Mucosa of rectum (tissue), 2 donors: Measurements from ENCODE around the gene KRTAP4-9.
"Not testable (repeated sequence)": the region's sequence is repeated elsewhere in the genome, so short reads cannot be mapped to it uniquely, and the experiment has no call there.

Experiments
- H3K27ac ChIP-seq, 2 donors: one replicate each; pipeline ENCODE4 v1.7.0; 2013; ENCODE audit warnings: inconsistent platforms in 2 of 2, low read depth in 2 of 2, low read length in 2 of 2
- H3K27me3 ChIP-seq, 2 donors: one replicate each; pipeline ENCODE4 v1.7.0; 2013; ENCODE audit warnings: low read length in 2 of 2; ENCODE audit not compliant: control insufficient read depth in 2 of 2, insufficient read depth in 2 of 2
- H3K36me3 ChIP-seq, 2 donors: one replicate each; pipeline ENCODE4 v1.7.0; 2013; ENCODE audit warnings: low read length in 2 of 2; ENCODE audit not compliant: control insufficient read depth in 2 of 2, insufficient read depth in 2 of 2
- H3K4me1 ChIP-seq, 2 donors: one replicate each; pipeline ENCODE4 v1.7.0; 2013; ENCODE audit warnings: low read length in 2 of 2, mild to moderate bottlenecking in 1 of 2; ENCODE audit not compliant: control insufficient read depth in 2 of 2, insufficient read depth in 2 of 2
- H3K4me3 ChIP-seq, 2 donors: one replicate each; pipeline ENCODE4 v1.7.0; 2013; ENCODE audit warnings: low read length in 2 of 2
- H3K9ac ChIP-seq, 2 donors: one replicate each; pipeline ENCODE4 v1.7.0; 2013; ENCODE audit warnings: low read length in 2 of 2, low read depth in 1 of 2, mild to moderate bottlenecking in 1 of 2
- H3K9me3 ChIP-seq, 2 donors: one replicate each; pipeline ENCODE4 v1.7.0; 2013; ENCODE audit warnings: low read length in 2 of 2; ENCODE audit not compliant: control insufficient read depth in 2 of 2
- donor health status: healthy.
- donor health status: Normal muscosa, but diverticular disease.

KRTAP4-9 gene

DNA sequence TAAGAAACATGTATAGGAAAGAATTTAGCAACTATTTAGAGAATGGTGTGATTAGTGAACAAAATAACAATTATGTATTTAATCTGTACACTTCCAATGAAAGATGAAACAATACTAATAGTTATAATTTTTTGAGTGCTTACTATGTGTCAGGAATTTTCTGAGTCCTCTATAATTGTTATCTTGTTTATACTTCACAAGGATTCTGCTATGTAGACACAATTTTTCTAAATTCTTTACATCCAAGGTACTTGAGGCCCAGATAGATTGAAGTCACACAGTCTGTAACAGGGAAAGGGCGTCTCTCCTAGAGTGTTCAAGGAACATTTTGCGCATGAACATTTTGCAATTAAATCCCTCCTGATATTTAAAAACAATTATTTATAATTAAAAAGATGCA is 19.9 kb downstream of the KRTAP4-9 start:
- H3K9ac ChIP-seq: no peak overlapping the region
- no peak overlapping the region for H3K27ac ChIP-seq
- no peaks in the 10 kb centered on the region for H3K36me3 ChIP-seq
- no peaks in the 10 kb centered on the region for H3K4me1 ChIP-seq
- H3K27me3 ChIP-seq: no peaks in the 10 kb centered on the region
- H3K9me3 ChIP-seq: no peaks in the 10 kb centered on the region
- H3K4me3 ChIP-seq: no peak overlapping the region

- Histone ChIP-seq H3K9me3 (no peaks in the 10 kb centered on the region), H3K36me3 (no peaks in the 10 kb centered on the region), H3K4me3 (no peak overlapping the region), H3K4me1 (no peaks in the 10 kb centered on the region), H3K27ac (no peak overlapping the region), H3K9ac (no peak overlapping the region), H3K27me3 (no peaks in the 10 kb centered on the region)
These were observed 21.2 kb downstream of the KRTAP4-9 start for GRCh38 chr17:41126412-41126811.

DNA sequence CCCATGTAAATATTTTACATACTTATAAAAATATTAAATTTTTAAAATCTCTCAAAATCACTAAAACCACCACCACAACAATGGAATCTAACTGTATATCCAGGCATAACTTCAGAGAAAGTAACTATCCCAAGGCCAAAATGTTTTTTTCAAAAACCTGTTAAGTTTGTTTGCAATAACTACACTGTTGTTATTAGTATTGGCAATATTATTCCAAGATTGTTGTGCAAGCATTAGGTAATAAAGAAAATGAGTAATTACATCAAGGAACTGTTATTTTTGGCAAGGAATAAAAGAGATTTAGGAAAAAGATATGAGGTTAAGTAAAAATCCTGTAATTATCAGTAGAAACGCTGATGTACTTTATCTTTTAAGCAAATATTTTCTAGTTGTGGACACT is 22.2 kb downstream of the KRTAP4-9 start:
- no peak overlapping the region for H3K9ac ChIP-seq
- no peak overlapping the region for H3K4me3 ChIP-seq
- H3K4me1 ChIP-seq: no peaks in the 10 kb centered on the region
- H3K36me3 ChIP-seq: no peaks in the 10 kb centered on the region
- H3K27ac ChIP-seq: no peak overlapping the region
- H3K27me3 ChIP-seq: no peaks in the 10 kb centered on the region
- H3K9me3 ChIP-seq: no peaks in the 10 kb centered on the region

DNA sequence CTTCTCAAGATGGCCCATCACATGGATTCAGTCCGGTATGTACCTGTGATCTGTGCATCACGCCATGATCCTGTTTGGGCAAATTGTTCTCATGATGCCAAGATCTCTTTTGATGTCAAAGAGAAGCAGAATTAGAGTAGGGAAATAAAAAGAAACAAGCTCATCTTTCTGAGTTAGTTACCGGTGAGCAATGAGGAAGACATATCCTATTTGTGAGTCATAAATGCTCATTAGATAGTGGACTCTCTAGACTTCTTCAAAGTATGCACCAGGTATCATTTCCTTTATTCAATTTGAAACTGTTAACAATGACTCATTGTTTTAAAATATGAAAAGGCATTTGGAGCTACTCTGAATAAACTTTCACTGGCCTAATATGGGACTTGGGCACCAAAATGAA is 26.8 kb downstream of the KRTAP4-9 start:
- no peaks in the 10 kb centered on the region for H3K27me3 ChIP-seq
- no peak overlapping the region for H3K9ac ChIP-seq
- H3K27ac ChIP-seq: no peak overlapping the region
- no peaks in the 10 kb centered on the region for H3K9me3 ChIP-seq
- H3K4me3 ChIP-seq: no peak overlapping the region
- H3K4me1 ChIP-seq: no peaks in the 10 kb centered on the region
- no peaks in the 10 kb centered on the region for H3K36me3 ChIP-seq

- Histone ChIP-seq H3K9ac (no peak overlapping the region), H3K4me3 (no peak overlapping the region), H3K36me3 (no peaks in the 10 kb centered on the region), H3K27me3 (no peaks in the 10 kb centered on the region), H3K9me3 (no peaks in the 10 kb centered on the region), H3K4me1 (no peaks in the 10 kb centered on the region), H3K27ac (no peak overlapping the region)
These were observed 28.9 kb downstream of the KRTAP4-9 start for GRCh38 chr17:41133880-41134735.

DNA sequence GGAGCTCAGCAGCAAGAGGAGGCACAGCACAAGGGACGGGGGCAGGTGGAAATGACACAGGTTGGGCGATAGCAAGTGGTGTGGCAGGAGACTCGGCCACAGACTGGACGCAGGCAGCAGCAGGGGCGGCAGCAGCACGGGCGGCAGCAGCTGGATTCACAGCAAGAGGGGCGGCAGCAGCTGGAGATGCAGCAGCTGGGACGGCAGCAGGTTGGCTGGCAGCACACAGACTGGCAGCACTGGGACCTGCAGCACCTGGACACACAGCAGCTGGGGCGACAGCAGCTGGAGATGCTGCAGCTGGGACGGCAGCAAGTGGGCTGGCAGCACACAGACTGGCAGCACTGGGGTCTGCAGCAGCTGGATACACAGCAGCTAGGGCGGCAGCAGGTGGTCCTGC is 34.7 kb downstream of the KRTAP4-9 start:
- H3K9me3 ChIP-seq, H3K4me3 ChIP-seq, H3K36me3 ChIP-seq, H3K27ac ChIP-seq, H3K27me3 ChIP-seq, H3K4me1 ChIP-seq, H3K9ac ChIP-seq: not testable (repeated sequence)

DNA sequence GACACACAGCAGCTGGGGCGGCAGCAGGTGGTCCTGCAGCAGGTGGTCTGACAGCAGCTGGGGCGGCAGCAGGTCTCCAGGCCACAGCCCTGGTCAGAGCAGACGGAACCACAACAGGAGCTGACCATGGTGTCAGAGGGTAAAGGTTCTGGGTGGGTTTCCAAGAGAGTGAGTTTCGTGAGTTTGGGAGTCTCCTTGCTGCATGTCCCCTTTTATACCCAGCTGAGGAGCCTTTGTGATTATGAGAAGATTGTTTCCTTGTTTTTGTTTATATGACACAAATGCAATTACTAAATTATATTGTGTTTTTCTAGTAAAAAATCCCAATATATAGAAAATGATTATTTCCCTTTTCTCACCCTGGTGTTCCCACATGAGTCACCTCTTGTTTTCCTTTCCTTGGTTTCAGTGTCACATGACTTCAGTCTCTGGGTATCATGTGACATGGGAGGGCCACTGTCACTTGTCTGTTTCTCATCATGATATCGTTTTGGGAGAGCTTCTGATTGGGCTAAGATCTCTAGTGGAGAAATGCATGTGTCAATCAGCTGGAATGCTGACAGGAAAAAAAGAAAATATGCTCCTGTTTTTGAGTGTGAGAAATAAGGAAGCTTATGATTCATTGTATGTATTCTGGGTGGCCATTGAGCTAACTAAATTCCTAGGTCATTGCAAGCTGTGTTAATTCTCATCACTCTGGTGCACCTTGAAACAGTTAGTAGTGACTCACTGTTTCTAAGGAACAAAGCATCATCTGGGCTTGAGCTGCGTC is 35.4 kb downstream of the KRTAP4-9 start, which contains the start of gene KRTAP4-6:
Gene KRTAP4-6 (minus strand): TSS at position 185 of the 772 bp plus-strand sequence. CDS start 57 bp downstream, at position 128.
- no peaks in the 10 kb centered on the region for H3K9me3 ChIP-seq
- no peaks in the 10 kb centered on the region for H3K36me3 ChIP-seq
- H3K27ac ChIP-seq: no peak within 1 kb of the TSS
- no peak within 1 kb of the TSS for H3K9ac ChIP-seq
- H3K4me3 ChIP-seq: no peak within 1 kb of the TSS
- no peaks in the 10 kb centered on the region for H3K4me1 ChIP-seq
- no peaks in the 10 kb centered on the region for H3K27me3 ChIP-seq

DNA sequence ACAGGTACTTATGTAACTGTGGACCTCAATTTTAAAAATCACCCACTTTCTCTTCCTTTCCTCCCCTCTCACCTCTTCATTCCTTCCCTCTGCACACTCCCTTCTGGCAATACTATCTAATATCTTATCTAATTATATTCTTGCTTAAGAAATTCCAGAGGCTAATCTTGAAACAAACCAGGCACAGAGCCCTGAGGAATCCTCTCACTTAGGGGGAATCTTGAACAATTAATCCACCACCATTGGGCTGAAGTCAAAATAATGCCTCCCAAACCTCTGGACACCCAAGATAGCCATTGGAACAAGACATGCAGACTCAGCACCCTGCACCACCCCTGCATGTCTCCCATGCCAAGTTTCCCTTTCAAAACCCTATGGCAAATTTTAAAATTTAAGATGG is 36.2 kb downstream of the KRTAP4-9 start:
- Histone ChIP-seq H3K9ac (no peak overlapping the region), H3K27ac (no peak overlapping the region), H3K36me3 (no peaks in the 10 kb centered on the region), H3K9me3 (no peaks in the 10 kb centered on the region), H3K4me1 (no peaks in the 10 kb centered on the region), H3K27me3 (no peaks in the 10 kb centered on the region), H3K4me3 (no peak overlapping the region)

GRCh38 chr17:41144846-41145245 is 39.7 kb downstream of the KRTAP4-9 start:
- H3K27ac ChIP-seq: no peak overlapping the region
- no peaks in the 10 kb centered on the region for H3K4me1 ChIP-seq

GRCh38 chr17:41145261-41145660 is 40.1 kb downstream of the KRTAP4-9 start:
- no peak overlapping the region for H3K4me3 ChIP-seq
- H3K4me1 ChIP-seq: no peaks in the 10 kb centered on the region
- H3K27ac ChIP-seq: no peak overlapping the region
- no peak overlapping the region for H3K9ac ChIP-seq
- H3K9me3 ChIP-seq: no peaks in the 10 kb centered on the region
- no peaks in the 10 kb centered on the region for H3K36me3 ChIP-seq
- no peaks in the 10 kb centered on the region for H3K27me3 ChIP-seq

More at GRCh38 chr17:41144846-41145245, 39.7 kb downstream of the KRTAP4-9 start:
- Histone ChIP-seq H3K36me3 (no peaks in the 10 kb centered on the region), H3K4me3 (no peak overlapping the region), H3K9me3 (no peaks in the 10 kb centered on the region), H3K9ac (no peak overlapping the region), H3K27me3 (no peaks in the 10 kb centered on the region)
